C4-2B (cell line): ENCODE results near the gene OXSR1.

Experiments used
- CTCF ChIP-seq: fragments of 450-650 bp; conservative IDR thresholded peaks from 2 replicates; pipeline ENCODE4 v1.5.1; 2017; ENCODE audit warnings: mild to moderate bottlenecking
- ZFX ChIP-seq: fragments of 450-650 bp; IDR thresholded peaks from 2 replicates; pipeline ENCODE4 v1.6.1; 2017

GRCh38 chr3:38116471-38117162 is 48.7 kb upstream of the OXSR1 start:
- TF ChIP-seq CTCF: no peak
- no peak for TF ChIP-seq ZFX
